GM10266 (cell line): ENCODE measurements around the gene ATP5PB.

ENCODE experiments used
- DNase-seq: peaks from one replicate; pipeline ENCODE4 v3.0.0; 2012; ENCODE audit errors: extremely low spot score
- TF ChIP-seq, protein P1 (sequence below): IDR thresholded peaks from 2 replicates; pipeline ENCODE4 v1.5.1; 2012; ENCODE audit warnings: mild to moderate bottlenecking, low read depth; ENCODE audit not compliant: control insufficient read depth, insufficient read depth; ENCODE audit errors: missing control alignments

Gene ATP5PB

GRCh38 chr1:111455642-111456031 lies 6.4 kb downstream of the ATP5PB start:
- TF ChIP-seq, protein P1, sequence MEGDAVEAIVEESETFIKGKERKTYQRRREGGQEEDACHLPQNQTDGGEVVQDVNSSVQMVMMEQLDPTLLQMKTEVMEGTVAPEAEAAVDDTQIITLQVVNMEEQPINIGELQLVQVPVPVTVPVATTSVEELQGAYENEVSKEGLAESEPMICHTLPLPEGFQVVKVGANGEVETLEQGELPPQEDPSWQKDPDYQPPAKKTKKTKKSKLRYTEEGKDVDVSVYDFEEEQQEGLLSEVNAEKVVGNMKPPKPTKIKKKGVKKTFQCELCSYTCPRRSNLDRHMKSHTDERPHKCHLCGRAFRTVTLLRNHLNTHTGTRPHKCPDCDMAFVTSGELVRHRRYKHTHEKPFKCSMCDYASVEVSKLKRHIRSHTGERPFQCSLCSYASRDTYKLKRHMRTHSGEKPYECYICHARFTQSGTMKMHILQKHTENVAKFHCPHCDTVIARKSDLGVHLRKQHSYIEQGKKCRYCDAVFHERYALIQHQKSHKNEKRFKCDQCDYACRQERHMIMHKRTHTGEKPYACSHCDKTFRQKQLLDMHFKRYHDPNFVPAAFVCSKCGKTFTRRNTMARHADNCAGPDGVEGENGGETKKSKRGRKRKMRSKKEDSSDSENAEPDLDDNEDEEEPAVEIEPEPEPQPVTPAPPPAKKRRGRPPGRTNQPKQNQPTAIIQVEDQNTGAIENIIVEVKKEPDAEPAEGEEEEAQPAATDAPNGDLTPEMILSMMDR = no peak
- DNase-seq = no peak

DNA sequence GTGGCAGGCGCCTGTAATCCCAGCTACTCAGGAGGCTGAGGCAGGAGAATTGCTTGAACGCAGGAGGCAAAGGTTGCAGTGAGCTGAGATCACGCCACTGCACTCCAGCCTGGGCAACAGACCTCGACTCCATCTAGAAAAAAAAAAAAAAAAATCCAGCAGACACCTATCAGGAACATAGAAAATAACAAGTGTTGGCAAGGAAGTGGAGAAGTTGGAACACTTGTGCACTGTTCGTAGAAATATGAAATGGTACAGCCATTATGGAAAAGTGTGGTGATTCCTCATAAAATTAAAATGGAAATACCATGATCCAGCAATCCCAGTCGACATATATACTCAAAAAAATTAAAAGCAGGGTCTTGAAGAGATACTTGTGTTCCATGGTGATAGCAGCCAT lies 12.5 kb downstream of the ATP5PB start:
- TF ChIP-seq, protein P1 = no peak
- no peak for DNase-seq

GRCh38 chr1:111462370-111463028 lies 13.2 kb downstream of the ATP5PB start:
- DNase-seq = no peak
- TF ChIP-seq, protein P1 = no peak

- DNase-seq = no peak
- TF ChIP-seq, protein P1 = no peak
These were observed 13.9 kb downstream of the ATP5PB start for GRCh38 chr1:111463029-111463683.

DNA sequence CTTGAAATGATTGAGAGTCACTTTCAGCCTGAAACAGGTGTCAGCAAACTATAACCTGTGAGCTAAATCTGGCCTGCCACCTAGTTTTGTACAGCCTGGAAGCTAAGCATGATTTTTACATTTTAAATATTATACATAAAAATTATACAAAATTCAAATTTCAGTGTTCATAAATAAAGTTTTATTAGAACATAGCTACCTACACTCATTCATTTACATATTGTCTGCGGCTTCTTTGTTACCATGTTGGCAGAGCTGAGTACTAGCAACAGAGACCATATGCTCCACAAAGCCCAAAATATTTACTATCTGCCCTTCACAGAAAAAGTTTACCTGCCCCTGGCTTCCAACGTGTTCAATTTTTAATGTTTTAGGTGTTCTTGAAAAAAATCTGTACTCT lies 16.5 kb downstream of the ATP5PB start:
- TF ChIP-seq, protein P1 = no peak
- no peak for DNase-seq

- TF ChIP-seq, protein P1 = no peak
- no peak for DNase-seq
These were observed 17.2 kb downstream of the ATP5PB start for GRCh38 chr1:111466480-111466879.

- TF ChIP-seq, protein P1 = no peak
- no peak for DNase-seq
These were observed 18.8 kb downstream of the ATP5PB start for GRCh38 chr1:111467865-111468716.
